Smooth muscle cell (in vitro differentiated cells): ENCODE results near the gene GRID1. TPM values are rescaled to one million over a fixed set of nuclear protein-coding genes. Genes with fewer than 3 reads are reported as not detected.

Source experiments
- DNase-seq: peaks from one replicate; lab custom pipeline; 2025; ENCODE audit not compliant: unreplicated experiment; lab: John Stamatoyannopoulos, UW
- H2AFZ ChIP-seq: fragments of 200-600 bp; sonication (generic); 2 replicates; pipeline ENCODE4 v1.6.0; 2016; ENCODE audit warnings: antibody characterized with exemption, low read depth, mild to moderate bottlenecking
- H3F3A ChIP-seq: fragments of 200-600 bp; sonication (generic); 2 replicates; pipeline ENCODE4 v1.6.0; 2017; ENCODE audit warnings: antibody characterized with exemption, low read depth
- H3K27ac ChIP-seq: fragments of 200-600 bp; sonication (generic); 2 replicates; pipeline ENCODE4 v1.5.1; 2016; ENCODE audit warnings: low read depth, mild to moderate bottlenecking
- H3K27me3 ChIP-seq: fragments of 200-600 bp; sonication (generic); 2 replicates; pipeline ENCODE4 v1.6.1; 2016; ENCODE audit warnings: low read depth, mild to moderate bottlenecking
- H3K36me3 ChIP-seq: fragments of 200-600 bp; sonication (generic); 2 replicates; pipeline ENCODE4 v1.5.1; 2016; ENCODE audit warnings: low read depth
- H3K4me1 ChIP-seq: fragments of 200-600 bp; sonication (generic); 2 replicates; pipeline ENCODE4 v1.5.1; 2016; ENCODE audit warnings: low read depth
- H3K4me2 ChIP-seq: fragments of 200-600 bp; sonication (generic); 2 replicates; pipeline ENCODE4 v1.6.0; 2016; ENCODE audit warnings: mild to moderate bottlenecking
- H3K4me3 ChIP-seq: fragments of 200-600 bp; sonication (generic); 2 replicates; pipeline ENCODE4 v1.5.1; 2016; ENCODE audit warnings: mild to moderate bottlenecking
- H3K79me2 ChIP-seq: fragments of 200-600 bp; sonication (generic); 2 replicates; pipeline ENCODE4 v1.6.0; 2016; ENCODE audit warnings: low read depth, mild to moderate bottlenecking
- H3K9ac ChIP-seq: fragments of 200-600 bp; sonication (generic); 2 replicates; pipeline ENCODE4 v1.6.0; 2016; ENCODE audit warnings: low read depth
- H3K9me3 ChIP-seq: fragments of 200-600 bp; sonication (generic); replicated peaks from 2 replicates; pipeline ENCODE4 v1.5.1; 2016; ENCODE audit warnings: low read depth
- H4K20me1 ChIP-seq: fragments of 200-600 bp; sonication (generic); 2 replicates; pipeline ENCODE4 v1.6.0; 2016; ENCODE audit warnings: low read depth
- CTCF ChIP-seq: fragments of 200-600 bp; sonication (generic); IDR thresholded peaks from 2 replicates; pipeline ENCODE4 v1.5.1; 2017; ENCODE audit warnings: borderline replicate concordance, mild to moderate bottlenecking, antibody characterized with exemption; ENCODE audit not compliant: insufficient read depth, poor library complexity, severe bottlenecking
- WGBS: methylation state at CpG from one replicate; pipeline ENCODE4 v1.1.7; 2016; ENCODE audit warnings: low lambda C conversion rate; 5-methylcytosine and 5-hydroxymethylcytosine counted together
- polyA plus RNA-seq: library from polyadenylated mRNA; unstranded; fragments of >200 nt; fragmentation: Nextera tagmentation; extraction: Ambion mirVana; gene quantifications from 2 replicates; pipeline ENCODE4 v1.2.1, GENCODE V29; 2016
- total RNA-seq: library from RNA; depleted of rRNA; stranded (reverse); fragments of >200 nt; gene quantifications from 2 replicates; pipeline ENCODE4 v1.2.3, GENCODE V29; 2014

The GRID1 gene
- total and polyA plus RNA-seq, 2 experiments from 2014 or later: 4.4 to 7.4 TPM

- no peaks in the 10 kb centered on the region for H3K4me1 ChIP-seq
- H3K4me3 ChIP-seq: no peak overlapping the region
- no peak for DNase-seq
- H3K9ac ChIP-seq: no peak overlapping the region
- no peaks in the 10 kb centered on the region for H3K27me3 ChIP-seq
- H4K20me1 ChIP-seq: peaks cover 8% of the 10 kb centered on the region
- H3K36me3 ChIP-seq: no peaks in the 10 kb centered on the region
- no peak overlapping the region for H3K4me2 ChIP-seq
- no peak for TF ChIP-seq CTCF
- H3K79me2 ChIP-seq: no peaks in the 10 kb centered on the region
- H2AFZ ChIP-seq: no peak overlapping the region
- H3K27ac ChIP-seq: no peak overlapping the region
- no peaks in the 10 kb centered on the region for H3K9me3 ChIP-seq
- WGBS: 79% methylated on average over 10 of the region's 14 CpGs
- no peaks in the 10 kb centered on the region for H3F3A ChIP-seq
Measured at GRCh38 chr10:86264481-86265231, 101.9 kb downstream of the GRID1 start.

GRCh38 chr10:86263907-86264306, 102.7 kb downstream of the GRID1 start:
- 95% methylated on average over 5 of the region's 5 CpGs for WGBS
- no peaks in the 10 kb centered on the region for H3K9me3 ChIP-seq
- no peaks in the 10 kb centered on the region for H3F3A ChIP-seq
- H3K79me2 ChIP-seq: no peaks in the 10 kb centered on the region
- no peaks in the 10 kb centered on the region for H3K36me3 ChIP-seq
- no peak overlapping the region for H3K9ac ChIP-seq
- DNase-seq: no peak
- H2AFZ ChIP-seq: no peak overlapping the region
- no peaks in the 10 kb centered on the region for H3K27me3 ChIP-seq
- no peak overlapping the region for H3K4me2 ChIP-seq
- no peak overlapping the region for H3K4me3 ChIP-seq
- H3K27ac ChIP-seq: no peak overlapping the region
- H3K4me1 ChIP-seq: no peaks in the 10 kb centered on the region
- no peak for TF ChIP-seq CTCF
- H4K20me1 ChIP-seq: peaks cover 8% of the 10 kb centered on the region

DNA sequence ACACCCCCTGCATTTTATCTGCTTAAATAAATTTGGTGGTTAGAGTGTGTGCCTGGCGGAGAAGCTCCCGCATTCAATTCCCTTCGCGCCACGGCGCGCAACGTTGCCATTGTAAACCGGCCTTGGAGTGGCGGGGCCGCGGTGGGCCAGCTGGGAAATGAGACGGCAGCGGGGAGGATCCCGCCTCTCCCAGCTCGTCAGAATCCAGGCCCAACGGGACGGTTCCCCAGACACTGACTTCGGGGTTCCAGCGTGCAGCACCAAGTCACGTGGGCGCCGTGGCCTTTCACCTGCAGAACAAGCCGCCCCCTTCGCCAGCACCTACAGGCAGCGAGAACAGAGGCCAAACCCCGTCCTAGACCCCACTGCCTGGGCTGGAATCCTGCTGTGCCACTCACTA, 103.4 kb downstream of the GRID1 start:
- H3K4me2 ChIP-seq: no peak overlapping the region
- no peak overlapping the region for H2AFZ ChIP-seq
- TF ChIP-seq CTCF: no peak
- no peaks in the 10 kb centered on the region for H3K4me1 ChIP-seq
- no peak overlapping the region for H3K27ac ChIP-seq
- H3K9ac ChIP-seq: no peak overlapping the region
- 90% methylated on average over 27 of the region's 27 CpGs for WGBS
- H3K4me3 ChIP-seq: no peak overlapping the region
- H4K20me1 ChIP-seq: peaks cover 8% of the 10 kb centered on the region
- no peaks in the 10 kb centered on the region for H3F3A ChIP-seq
- no peaks in the 10 kb centered on the region for H3K79me2 ChIP-seq
- H3K36me3 ChIP-seq: no peaks in the 10 kb centered on the region
- H3K9me3 ChIP-seq: no peaks in the 10 kb centered on the region
- DNase-seq: no peak
- no peaks in the 10 kb centered on the region for H3K27me3 ChIP-seq

GRCh38 chr10:86262688-86263181, 103.9 kb downstream of the GRID1 start:
- DNase-seq: no peak
- Histone ChIP-seq H3K4me1 (no peaks in the 10 kb centered on the region), H3K27ac (no peak overlapping the region), H2AFZ (no peak overlapping the region), H3K79me2 (no peaks in the 10 kb centered on the region), H4K20me1 (peaks cover 8% of the 10 kb centered on the region), H3K27me3 (no peaks in the 10 kb centered on the region), H3K9me3 (no peaks in the 10 kb centered on the region), H3K36me3 (no peaks in the 10 kb centered on the region), H3K4me2 (peak overlapping the region; percentile 19), H3K4me3 (no peak overlapping the region), H3F3A (no peaks in the 10 kb centered on the region), H3K9ac (no peak overlapping the region)
- 49% methylated on average over 29 of the region's 29 CpGs for WGBS
- no peak for TF ChIP-seq CTCF
